HL-60 (cell line): ENCODE data around the gene MAP4K4.

ENCODE experiments used
- DNase-seq, 2 experiments: peaks; one replicate each; pipeline ENCODE4 v3.0.0-alpha.2; 2010 to 2020; ENCODE audit warnings: low read depth in 1 of 2, low spot score in 1 of 2
- H3K27ac ChIP-seq: fragments of 250-450 bp; sonication (Bioruptor Pico); replicated peaks from 2 replicates; pipeline ENCODE4 v1.5.1; 2020; ENCODE audit warnings: mild to moderate bottlenecking, moderate library complexity
- H3K27me3 ChIP-seq: fragments of 250-450 bp; sonication (Bioruptor Pico); 2 replicates; pipeline ENCODE4 v1.5.1; 2021; ENCODE audit warnings: mild to moderate bottlenecking, moderate library complexity; ENCODE audit not compliant: insufficient read depth, poor library complexity, severe bottlenecking
- H3K4me3 ChIP-seq: replicated peaks from 2 replicates; pipeline ENCODE4 v1.5.1; 2011; ENCODE audit warnings: mild to moderate bottlenecking, control low read depth, low read length; ENCODE audit not compliant: insufficient read depth
- GABPA ChIP-seq: IDR thresholded peaks from 2 replicates; pipeline ENCODE4 v1.6.1; 2012; ENCODE audit warnings: low read depth
- POLR2AphosphoS5 ChIP-seq: IDR thresholded peaks from 2 replicates; pipeline ENCODE4 v1.6.1; 2012; ENCODE audit warnings: low read depth
- REST ChIP-seq: IDR thresholded peaks from 2 replicates; pipeline ENCODE4 v1.6.1; 2012; ENCODE audit warnings: low read depth; ENCODE audit not compliant: insufficient replicate concordance
- SPI1 ChIP-seq: IDR thresholded peaks from 2 replicates; pipeline ENCODE4 v1.6.1; 2012; ENCODE audit warnings: low read depth, mild to moderate bottlenecking, borderline replicate concordance
- TF ChIP-seq, protein P1 (sequence below): IDR thresholded peaks from one replicate; pipeline ENCODE4 v1.5.1; 2011; ENCODE audit warnings: low read length, control low read depth, inconsistent platforms; ENCODE audit not compliant: insufficient read depth

MAP4K4 gene

DNA sequence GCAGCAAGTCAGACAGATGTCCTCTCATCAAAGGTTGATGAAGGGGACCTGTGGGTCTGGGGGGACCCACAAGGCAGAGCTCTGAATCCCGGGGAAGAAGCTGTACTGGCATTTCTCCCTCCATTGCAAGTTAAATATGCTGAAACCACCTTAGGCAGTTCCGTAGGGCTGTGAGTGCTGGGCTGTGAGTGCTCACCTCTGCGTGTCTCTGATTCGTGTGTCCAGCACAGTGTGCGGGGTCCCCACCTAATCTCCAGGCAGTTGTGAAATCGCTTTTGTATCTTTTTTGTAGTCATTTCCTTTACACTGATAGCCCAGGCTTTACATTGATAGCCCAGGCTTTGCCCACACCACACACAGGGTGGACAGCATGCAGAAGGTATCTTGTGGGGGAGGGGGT lies 80.6 kb downstream of the MAP4K4 start:
- no peaks in the 10 kb centered on the region for H3K27me3 ChIP-seq
- DNase-seq = no peak
- no peak overlapping the region for H3K4me3 ChIP-seq
- no peak overlapping the region for H3K27ac ChIP-seq
- TF ChIP-seq POLR2AphosphoS5 (no peak), REST (no peak), SPI1 (no peak), GABPA (no peak)
- TF ChIP-seq, protein P1, sequence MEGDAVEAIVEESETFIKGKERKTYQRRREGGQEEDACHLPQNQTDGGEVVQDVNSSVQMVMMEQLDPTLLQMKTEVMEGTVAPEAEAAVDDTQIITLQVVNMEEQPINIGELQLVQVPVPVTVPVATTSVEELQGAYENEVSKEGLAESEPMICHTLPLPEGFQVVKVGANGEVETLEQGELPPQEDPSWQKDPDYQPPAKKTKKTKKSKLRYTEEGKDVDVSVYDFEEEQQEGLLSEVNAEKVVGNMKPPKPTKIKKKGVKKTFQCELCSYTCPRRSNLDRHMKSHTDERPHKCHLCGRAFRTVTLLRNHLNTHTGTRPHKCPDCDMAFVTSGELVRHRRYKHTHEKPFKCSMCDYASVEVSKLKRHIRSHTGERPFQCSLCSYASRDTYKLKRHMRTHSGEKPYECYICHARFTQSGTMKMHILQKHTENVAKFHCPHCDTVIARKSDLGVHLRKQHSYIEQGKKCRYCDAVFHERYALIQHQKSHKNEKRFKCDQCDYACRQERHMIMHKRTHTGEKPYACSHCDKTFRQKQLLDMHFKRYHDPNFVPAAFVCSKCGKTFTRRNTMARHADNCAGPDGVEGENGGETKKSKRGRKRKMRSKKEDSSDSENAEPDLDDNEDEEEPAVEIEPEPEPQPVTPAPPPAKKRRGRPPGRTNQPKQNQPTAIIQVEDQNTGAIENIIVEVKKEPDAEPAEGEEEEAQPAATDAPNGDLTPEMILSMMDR = no peak

GRCh38 chr2:101779190-101779589 lies 81.7 kb downstream of the MAP4K4 start:
- TF ChIP-seq REST = no peak
- no peak for TF ChIP-seq GABPA
- no peak for TF ChIP-seq POLR2AphosphoS5
- TF ChIP-seq, protein P1 = no peak
- TF ChIP-seq SPI1 = no peak

DNA sequence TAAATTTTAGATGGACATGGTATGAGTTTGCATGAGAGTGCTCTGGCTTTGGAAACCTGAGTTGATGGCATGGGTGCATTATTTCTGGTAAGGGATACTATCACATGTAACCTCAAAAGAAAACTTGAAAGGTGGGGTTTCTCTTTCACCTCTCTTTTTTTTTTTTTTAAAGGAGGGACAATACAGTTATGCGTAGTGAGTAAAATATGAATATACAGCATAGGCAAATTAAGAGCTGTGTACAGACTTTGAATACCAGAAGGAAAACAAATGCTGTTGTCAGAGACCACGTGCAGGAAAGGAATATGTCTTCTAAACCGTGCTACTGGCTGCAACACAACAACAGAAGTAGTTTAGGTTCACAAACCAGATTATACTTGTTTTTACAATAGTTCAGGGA lies 82.1 kb downstream of the MAP4K4 start:
- no peak for DNase-seq
- Histone ChIP-seq H3K4me3 (no peak overlapping the region), H3K27me3 (no peaks in the 10 kb centered on the region), H3K27ac (no peak overlapping the region)
- TF ChIP-seq, protein P1 = no peak
- TF ChIP-seq GABPA = no peak
- no peak for TF ChIP-seq SPI1
- no peak for TF ChIP-seq REST
- no peak for TF ChIP-seq POLR2AphosphoS5

More at GRCh38 chr2:101779190-101779589, 81.7 kb downstream of the MAP4K4 start:
- Histone ChIP-seq H3K4me3 (no peak overlapping the region), H3K27me3 (no peaks in the 10 kb centered on the region), H3K27ac (no peak overlapping the region)
- DNase-seq = no peak
